Jurkat, Clone E6-1 (cell line): ENCODE data around the gene RPP25.
A peak's percentile ranks its signal among the peaks of the same experiment; 100 is the strongest.
"Not testable (repeated sequence)": the region's sequence is repeated elsewhere in the genome, so short reads cannot be mapped to it uniquely, and the experiment has no call there.

Source experiments
- DNase-seq: peaks from one replicate; pipeline ENCODE4 v3.0.0-alpha.2; 2011; ENCODE audit warnings: low read depth, low spot score
- H3K4me3 ChIP-seq: 2 replicates; pipeline ENCODE4 v1.5.1; 2011; ENCODE audit warnings: mild to moderate bottlenecking, low read length, control low read depth, moderate library complexity

RPP25 gene

DNA sequence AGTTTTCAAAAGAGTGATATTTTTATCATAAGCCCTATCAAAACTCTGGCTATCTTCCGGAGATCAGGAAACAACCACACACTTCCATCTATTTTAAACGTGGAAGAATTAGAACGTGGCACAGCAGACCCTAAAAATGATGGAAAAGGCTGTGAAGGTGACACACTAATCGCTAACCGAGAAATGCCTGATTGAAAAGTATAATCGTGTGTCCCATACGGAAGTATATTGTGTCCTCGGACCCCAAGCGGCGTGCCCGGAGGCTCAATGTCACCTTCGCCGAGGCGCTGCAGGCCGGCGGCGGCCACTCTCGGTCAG lies 19.3 kb downstream of the RPP25 start:
- DNase-seq, result no peak
- peak overlapping the region; percentile 65 for H3K4me3 ChIP-seq

DNA sequence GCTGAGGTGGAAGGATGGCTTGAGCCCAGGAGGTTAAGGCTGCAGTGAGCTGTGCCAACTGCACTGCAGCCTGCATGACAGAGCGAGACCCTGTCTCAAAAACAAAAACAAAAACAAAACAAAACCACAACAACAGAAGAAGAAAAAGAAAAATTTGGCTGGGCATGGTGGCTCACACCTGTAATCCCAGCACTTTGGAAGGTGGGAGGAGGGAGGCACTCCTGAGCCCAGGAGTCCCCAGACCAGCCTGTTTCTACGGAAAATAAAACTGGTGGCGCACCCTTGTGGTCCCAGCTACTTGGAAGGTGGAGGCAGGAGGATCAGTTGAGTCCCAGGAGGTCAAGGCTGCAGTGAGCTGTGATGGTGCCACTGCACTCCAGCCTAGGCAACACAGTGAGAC lies 21.4 kb downstream of the RPP25 start:
- not testable (repeated sequence) for H3K4me3 ChIP-seq, DNase-seq

DNA sequence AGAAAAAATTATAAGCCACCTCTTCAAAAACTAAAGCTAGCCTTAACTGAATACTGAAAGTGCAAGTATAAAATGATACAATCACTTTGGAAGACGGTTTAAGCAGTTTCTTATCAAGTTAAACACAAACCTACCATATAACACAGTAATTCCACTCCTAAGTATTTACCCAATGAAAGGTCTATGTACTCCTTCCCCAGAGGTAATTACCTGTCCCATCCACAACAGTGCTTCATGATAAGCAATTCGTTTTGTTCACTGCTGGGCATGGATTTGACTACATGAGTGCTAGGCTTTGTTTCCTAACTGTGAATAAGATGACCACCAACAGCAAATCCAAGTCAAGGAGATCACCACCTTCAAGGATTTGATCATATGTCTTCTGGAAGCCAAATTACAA lies 23.0 kb downstream of the RPP25 start:
- H3K4me3 ChIP-seq, result no peak overlapping the region
- no peak for DNase-seq

DNA sequence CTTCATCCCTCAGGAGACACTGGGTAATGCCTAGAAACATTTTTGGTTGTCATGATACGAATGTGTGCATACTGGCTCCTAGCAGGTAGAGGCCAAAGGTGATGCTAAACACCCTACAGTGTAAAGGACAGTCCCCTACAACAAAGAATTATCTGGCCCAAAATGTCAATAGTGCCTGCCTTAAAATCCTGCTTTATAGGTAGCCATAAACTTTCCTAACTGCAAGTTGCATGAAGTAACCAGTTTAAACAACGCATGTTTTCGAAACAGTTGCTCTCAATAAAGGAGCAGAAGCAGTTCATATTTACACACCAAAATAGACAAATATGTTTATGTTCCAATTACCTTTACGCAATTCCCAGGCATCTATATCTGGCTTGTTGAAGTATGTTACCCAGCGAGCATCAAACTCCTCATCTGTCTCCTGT lies 27.8 kb downstream of the RPP25 start:
- no peak overlapping the region for H3K4me3 ChIP-seq
- DNase-seq, result no peak

DNA sequence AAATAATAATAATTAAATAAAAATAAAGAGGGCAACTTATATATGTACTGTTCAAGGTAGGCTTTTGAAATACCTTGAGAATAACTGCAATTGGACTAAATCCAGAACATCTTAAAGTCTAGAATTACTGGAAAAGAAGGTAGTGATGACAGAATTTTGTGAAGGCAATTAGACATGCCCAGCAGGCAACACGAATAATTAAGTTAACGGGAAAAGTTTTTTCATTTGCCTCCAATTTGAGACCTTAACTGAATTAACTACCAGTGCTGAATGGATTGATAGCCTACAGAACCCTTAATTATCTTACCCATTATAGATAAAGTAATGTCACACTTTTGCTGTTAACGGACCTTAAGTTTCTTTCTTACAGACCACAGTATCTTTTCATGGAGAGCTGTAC lies 32.0 kb downstream of the RPP25 start:
- H3K4me3 ChIP-seq, result no peak overlapping the region
- no peak for DNase-seq

DNA sequence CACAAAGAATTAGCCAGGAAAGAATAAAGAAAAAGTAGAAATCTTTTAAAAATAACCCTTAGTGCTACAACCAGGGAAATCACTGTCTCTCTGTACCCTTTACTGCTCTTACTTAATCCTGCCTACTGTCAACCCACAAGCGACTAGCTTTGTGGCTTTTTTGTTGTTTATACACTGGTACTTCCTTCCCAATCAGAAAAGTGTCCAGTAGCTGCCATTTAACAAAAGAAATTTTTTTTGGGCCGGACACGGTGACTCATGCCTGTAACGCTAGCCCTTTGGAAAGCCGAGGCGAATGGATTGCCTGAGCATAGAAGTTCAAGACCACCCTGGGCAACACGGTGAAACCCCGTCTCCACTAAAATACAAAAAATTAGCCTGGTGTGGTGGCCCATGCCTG lies 36.1 kb downstream of the RPP25 start:
- DNase-seq, result no peak
- H3K4me3 ChIP-seq, result no peak overlapping the region

DNA sequence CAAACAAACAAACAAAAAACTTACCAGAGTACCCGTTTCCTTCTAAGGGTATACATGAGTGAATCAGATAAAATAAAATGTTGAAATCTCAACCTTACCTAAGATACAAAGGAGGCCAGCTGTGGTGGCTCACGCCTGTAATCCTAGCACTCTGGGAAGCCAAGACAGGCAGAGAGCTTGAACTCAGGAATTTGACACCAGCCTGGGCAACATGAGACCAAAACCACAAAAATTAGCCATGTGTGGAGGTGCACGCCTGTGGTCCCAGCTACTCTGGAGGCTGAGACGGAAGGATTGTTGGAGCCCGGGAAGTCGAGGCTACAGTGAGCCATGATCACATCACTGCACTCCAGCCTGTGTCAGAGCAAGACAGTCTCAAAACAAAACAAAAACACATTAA lies 38.9 kb downstream of the RPP25 start:
- DNase-seq, result no peak
- H3K4me3 ChIP-seq, result no peak overlapping the region

DNA sequence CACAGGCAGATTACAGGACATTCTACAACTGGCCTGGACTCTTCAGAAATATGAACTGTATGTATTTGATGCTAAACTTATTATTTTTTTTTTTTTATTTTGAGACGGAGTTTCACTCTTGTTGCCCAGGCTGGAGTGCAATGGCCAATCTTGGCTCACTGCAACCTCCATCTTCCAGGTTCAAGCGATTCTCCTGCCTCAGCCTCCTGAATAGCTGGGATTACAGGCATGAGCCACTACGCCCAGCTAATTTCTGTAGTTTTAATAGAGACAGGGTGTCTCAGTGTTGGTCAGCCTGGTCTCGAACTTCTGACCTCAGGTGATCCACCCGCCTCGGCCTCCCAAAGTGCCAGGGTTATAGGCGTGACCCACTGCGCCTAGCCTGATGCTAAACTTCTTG lies 42.8 kb downstream of the RPP25 start:
- H3K4me3 ChIP-seq, DNase-seq: not testable (repeated sequence)

DNA sequence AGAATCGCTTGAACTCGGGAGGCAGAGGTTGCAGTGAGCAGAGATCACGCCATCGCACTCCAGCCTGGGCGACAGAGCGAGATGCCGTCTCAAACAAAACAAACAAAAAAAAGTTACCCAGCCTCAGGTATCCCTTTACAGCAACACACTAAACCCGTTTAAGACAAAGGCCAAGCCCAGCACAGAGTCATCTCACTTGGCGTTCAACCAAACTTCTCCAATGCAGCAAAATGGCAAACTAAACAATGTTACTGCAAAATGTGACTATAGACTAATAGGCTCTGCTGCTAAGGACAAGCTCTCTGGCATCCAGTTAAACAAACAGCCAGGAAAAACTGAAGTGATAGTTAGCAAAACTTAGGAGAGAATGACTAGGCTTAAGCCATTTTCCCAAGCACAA lies 43.5 kb downstream of the RPP25 start:
- DNase-seq, result no peak

DNA sequence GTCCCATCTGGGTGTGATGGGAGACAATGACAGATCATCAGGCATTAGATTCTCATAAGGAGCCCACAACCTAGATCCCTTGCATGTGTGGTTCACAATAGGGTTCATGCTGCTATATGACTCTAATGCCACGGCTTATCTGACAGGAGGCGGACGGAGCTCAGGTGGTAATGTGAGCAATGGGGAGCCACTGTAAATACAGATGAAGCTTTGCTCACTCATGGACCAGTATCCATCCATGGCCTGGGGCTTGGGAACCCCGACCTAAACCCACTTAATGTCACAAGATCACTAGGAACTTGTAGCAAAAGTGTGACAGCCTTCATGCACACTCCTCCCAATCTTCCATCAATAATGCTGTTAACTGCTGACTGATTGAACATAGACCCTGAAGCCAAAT lies 47.9 kb downstream of the RPP25 start:
- H3K4me3 ChIP-seq, result no peak overlapping the region
- no peak for DNase-seq

More for the DNA sequence above, 43.5 kb downstream of the RPP25 start:
- no peak overlapping the region for H3K4me3 ChIP-seq

DNA sequence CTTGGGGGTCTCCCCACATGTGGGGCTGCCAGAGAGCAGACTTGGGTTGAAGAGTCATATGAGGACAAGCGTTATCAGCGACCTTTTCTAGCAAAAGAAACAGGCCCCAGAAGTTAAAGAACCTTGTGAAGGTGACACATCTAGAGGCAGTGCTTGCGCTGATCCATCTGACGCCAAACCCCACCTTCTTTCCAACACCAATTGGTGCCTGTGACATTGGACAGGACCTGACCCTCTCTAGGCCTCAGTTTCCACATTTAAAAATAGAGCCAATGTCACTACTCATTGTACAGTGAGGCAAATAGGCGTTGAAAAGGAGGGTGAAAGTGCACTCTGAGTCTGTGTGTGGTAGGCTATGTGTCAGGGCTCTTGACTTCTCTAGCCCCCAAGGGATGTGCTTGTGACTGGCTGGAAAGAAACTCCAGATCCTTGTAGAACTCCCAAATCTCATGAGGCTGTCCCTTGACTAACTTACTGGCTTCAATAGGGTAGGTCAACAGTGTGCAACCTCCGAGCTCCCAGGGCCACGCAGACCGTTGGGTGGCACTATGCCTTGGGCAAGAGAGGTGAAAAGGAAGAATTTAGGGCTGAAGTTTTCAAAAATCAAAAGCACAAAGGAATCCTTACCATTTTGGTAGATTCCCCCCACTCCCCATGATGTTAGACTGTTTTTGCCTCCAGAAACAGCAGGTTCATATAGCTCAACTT lies 49.3 kb downstream of the RPP25 start:
- DNase-seq, result no peak
- peak overlapping the region; percentile 57 for H3K4me3 ChIP-seq

DNA sequence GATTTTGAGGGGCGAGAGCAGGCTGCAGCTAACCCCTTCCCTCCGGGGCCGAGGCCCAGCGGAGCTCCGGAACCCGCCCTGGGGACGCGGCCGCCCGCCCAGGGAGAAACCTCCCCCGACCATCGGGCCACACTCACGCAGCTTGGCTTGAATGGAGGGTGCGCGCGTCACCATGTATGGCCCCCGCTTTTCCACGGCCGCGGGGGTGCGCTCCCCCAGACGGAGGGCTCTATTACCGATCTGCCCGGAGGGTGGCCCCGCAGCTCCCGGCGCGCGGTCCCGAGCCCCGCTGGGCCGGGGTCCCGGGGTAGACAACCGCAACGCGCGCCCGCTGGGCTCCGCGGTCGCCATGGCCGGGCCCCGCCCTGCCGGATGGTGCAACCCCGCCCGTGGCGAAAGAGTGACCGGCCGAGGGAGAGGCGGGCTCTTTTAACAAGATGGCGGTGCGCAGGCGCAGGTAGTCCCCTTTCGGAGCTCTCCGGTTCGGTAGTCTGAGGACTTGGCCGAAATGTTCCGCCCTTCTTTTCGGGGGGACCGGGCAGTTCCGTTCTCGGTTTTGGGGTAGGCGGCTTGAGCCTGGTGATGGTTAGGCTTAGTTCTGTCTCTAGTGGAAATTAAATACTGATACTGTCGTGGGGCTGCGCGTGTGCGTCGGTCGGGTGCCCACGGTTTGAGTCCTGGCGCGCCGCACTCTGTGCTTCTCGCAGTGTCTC lies 50.0 kb downstream of the RPP25 start, which contains the start of gene FAM219B:
Gene FAM219B, minus strand, starts transcription at position 402 of the 713 bp plus-strand sequence. Its CDS starts 51 bp downstream, at position 351.
- H3K4me3 ChIP-seq, result peak within 1 kb of the TSS; percentile 57
- no peak for DNase-seq

DNA sequence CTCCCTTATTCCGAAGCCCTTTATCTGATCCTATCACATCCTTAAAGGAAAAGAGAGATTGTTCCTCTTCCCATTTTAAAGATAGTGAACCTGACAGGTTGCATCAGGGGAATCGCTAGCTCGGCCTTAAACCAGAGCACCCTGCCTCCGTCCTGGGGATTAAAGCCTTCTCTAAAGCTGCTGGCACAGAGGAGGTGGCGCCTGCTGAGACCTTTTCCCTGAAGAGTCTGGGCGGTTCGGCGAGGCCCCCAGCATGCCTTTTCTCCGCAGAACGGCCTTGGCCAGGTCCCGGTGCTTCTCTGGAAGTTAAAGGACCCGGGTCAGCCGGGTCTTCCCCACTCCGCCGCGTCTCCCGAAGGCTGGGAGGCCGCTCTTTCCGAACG lies 50.5 kb downstream of the RPP25 start:
- peak overlapping the region; percentile 57 for H3K4me3 ChIP-seq
- no peak for DNase-seq
